GM10248 (cell line): ENCODE measurements around the gene SLC11A2.

ENCODE experiments used
- CTCF ChIA-PET: fragments of 300-600 bp; sonication (Branson Sonifier 250); formaldehyde crosslinking; extraction: SDS; loops from one replicate; lab custom pipeline; 2021; ENCODE audit warnings: antibody characterized with exemption; lab: Yijun Ruan, JAX
- POLR2A ChIA-PET: fragments of 350-650 bp; sonication (Branson Sonifier 250); formaldehyde crosslinking; extraction: SDS; loops from one replicate; lab custom pipeline; 2020; ENCODE audit warnings: antibody characterized with exemption; lab: Yijun Ruan, JAX
- DNase-seq: peaks from one replicate; pipeline ENCODE4 v3.0.0; 2012; ENCODE audit errors: extremely low spot score
- TF ChIP-seq, protein P1 (sequence below): IDR thresholded peaks from 2 replicates; pipeline ENCODE4 v1.5.1; 2012; ENCODE audit warnings: mild to moderate bottlenecking, low read depth; ENCODE audit errors: extremely low read depth, missing control alignments, control extremely low read depth

Gene SLC11A2

DNA sequence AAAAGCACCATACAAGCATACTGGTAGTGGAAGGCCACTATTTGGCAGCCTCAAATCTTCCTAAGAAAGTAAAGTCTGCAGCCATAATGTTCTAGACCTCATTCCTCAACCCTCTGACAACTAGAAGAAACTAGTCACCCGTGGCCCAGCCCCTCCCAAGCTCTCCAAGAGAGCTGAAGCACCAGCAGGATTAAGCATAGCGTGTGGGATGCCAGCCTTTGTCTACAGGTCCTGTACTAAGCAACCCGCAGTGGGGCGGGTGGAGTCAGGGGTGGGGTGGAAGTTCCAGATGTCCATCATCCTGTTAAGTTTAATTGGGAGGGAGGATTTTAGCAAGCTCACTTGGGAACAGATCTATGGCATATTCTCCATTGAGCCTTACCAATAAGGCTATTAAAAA lies 14.2 kb downstream of the SLC11A2 start:
- DNase-seq = no peak
- ChIA-PET POLR2A (no interaction called here), CTCF (interaction anchor here (1.0 to 1.7 kb wide), 2 partner anchors 9 to 13 kb away, joined by 3 to 5 read pairs; no protein-coding TSS in a partner anchor)
- TF ChIP-seq, protein P1, sequence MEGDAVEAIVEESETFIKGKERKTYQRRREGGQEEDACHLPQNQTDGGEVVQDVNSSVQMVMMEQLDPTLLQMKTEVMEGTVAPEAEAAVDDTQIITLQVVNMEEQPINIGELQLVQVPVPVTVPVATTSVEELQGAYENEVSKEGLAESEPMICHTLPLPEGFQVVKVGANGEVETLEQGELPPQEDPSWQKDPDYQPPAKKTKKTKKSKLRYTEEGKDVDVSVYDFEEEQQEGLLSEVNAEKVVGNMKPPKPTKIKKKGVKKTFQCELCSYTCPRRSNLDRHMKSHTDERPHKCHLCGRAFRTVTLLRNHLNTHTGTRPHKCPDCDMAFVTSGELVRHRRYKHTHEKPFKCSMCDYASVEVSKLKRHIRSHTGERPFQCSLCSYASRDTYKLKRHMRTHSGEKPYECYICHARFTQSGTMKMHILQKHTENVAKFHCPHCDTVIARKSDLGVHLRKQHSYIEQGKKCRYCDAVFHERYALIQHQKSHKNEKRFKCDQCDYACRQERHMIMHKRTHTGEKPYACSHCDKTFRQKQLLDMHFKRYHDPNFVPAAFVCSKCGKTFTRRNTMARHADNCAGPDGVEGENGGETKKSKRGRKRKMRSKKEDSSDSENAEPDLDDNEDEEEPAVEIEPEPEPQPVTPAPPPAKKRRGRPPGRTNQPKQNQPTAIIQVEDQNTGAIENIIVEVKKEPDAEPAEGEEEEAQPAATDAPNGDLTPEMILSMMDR = no peak

DNA sequence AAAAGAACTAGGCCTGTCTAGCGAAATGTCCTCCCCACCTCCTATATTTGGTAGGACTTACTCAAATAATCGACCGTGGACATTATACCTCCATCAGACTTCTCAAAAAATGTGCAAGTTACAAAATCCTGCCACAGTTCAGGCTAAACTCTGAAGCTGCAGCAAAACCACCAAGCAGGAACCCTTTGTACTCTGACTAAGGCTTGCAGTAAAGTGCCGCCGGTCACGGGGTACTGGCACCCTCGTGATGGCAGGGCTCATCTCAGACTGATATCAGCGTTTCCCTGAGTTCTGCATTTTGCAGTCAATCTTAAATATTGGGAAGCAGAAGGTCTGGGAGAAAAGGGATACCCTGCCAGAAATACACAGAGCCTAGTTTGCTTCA lies 17.1 kb downstream of the SLC11A2 start:
- peak; percentile 30 for DNase-seq
- ChIA-PET CTCF (interaction anchor here (0.9 kb wide), 1 partner anchor 244 kb away, joined by 3 read pairs; no protein-coding TSS in a partner anchor), POLR2A (no interaction called here)
- TF ChIP-seq, protein P1 = no peak

DNA sequence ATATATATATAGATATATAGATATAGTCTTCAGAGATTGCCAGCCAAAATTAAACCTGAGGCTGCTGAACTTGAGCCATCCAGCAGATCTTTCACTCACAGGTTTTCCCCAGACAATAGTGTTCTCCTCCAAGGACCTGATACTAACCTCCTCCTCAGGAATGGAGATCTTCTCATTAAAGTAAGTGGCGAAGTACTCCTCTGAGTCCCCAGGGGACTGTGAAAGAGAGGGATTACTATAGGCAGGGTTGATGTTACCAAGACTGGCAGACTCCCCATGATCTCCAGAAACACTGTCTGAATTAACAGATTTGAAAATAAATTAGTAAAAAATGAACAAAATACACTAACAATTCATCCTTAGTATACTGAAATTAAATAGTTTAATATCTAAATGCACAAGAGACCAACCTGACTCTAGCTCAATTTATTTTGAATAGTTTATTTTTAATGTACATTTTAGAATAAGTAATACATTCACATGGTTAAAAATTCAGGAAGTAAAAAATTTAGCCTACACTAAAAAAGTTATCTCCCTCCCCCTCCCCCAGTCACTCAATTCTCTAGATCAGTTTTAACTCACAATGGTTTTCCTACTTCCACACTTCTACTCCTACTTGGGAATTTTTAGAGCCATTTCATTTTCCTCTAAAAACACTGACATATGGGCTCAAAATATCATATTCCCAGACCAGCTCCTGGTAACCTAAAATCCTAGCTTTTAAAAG lies 17.7 kb downstream of the SLC11A2 start:
- DNase-seq = no peak
- CTCF ChIA-PET = interaction anchor here (0.9 to 1.1 kb wide), 2 partner anchors 17 to 243 kb away, joined by 3 read pairs; no protein-coding TSS in a partner anchor
- POLR2A ChIA-PET = no interaction called here

DNA sequence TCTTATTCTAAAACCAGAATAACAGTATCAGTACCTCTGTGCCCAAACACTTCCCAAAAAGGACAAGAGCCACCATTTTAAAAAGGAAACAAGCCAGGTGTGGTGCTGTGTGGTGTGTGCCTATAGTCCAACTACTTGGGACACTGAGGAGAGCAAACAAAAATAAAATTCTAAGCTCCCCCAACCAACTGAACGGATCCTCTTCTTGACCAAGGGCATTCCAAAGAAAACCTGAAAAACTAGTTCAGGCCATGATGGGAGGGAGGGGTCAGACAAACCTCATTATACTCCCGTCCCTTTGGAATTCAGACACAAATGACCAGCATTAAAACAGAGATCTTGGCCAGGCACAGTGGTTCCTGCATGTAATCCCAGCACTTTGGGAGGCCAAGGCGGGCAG lies 20.5 kb downstream of the SLC11A2 start:
- ChIA-PET POLR2A (no interaction called here), CTCF (interaction anchor here (0.9 to 1.3 kb wide), 2 partner anchors 20 to 25 kb away, joined by 3 read pairs; no protein-coding TSS in a partner anchor)
- TF ChIP-seq, protein P1 = no peak
- no peak for DNase-seq

More for the DNA sequence above, 17.7 kb downstream of the SLC11A2 start:
- TF ChIP-seq, protein P1 = no peak

DNA sequence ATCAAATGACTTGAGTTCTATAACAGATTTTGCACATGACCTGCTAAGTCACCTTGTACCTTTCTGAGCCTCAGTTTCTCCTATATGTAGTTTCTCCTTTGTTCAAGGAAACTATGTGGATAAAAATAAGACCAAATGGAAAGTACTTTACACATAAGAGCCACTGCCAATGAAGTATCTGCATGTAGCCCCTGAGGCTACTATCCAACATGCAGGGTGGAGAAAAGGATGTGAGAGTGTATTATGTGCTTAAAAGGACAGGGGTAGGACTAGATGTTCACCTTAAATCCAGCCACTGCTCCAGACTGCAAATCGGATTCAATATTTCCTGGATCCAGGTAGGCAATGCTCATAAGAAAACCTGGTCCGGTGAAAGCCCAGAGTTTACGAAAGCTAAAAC lies 21.2 kb downstream of the SLC11A2 start:
- DNase-seq = no peak
- ChIA-PET POLR2A (no interaction called here), CTCF (interaction anchor here (0.9 to 1.3 kb wide), 2 partner anchors 20 to 24 kb away, joined by 3 read pairs; no protein-coding TSS in a partner anchor)
- TF ChIP-seq, protein P1 = no peak

DNA sequence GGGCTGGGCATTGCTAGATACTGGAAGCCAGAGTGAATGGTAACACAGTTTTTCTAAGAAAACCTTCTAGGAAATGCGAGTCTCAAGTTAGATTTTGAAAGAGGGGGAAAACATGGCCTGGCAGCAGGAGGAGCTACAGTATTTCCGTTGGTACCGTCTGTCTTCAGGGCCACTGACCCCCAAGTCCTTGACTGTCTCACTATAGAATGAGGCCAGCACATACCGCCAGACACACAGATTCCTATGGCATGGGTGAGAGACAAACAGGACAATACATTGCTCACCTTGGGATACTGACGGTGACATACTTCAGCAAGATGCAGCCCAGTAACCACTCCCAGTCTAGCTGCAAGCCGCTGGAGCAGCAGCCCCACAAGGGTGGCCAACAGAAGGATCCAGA lies 21.7 kb downstream of the SLC11A2 start:
- TF ChIP-seq, protein P1 = no peak
- ChIA-PET CTCF (interaction anchor here (1.3 to 1.5 kb wide), 2 partner anchors 14 to 24 kb away, joined by 3 to 5 read pairs; no protein-coding TSS in a partner anchor), POLR2A (interaction anchor here (0.9 kb wide), 1 partner anchor 78 kb away, joined by 3 read pairs; no protein-coding TSS in a partner anchor)
- DNase-seq = no peak
